ENCODE measurements around the gene PIAS1.

Gene PIAS1

DNA sequence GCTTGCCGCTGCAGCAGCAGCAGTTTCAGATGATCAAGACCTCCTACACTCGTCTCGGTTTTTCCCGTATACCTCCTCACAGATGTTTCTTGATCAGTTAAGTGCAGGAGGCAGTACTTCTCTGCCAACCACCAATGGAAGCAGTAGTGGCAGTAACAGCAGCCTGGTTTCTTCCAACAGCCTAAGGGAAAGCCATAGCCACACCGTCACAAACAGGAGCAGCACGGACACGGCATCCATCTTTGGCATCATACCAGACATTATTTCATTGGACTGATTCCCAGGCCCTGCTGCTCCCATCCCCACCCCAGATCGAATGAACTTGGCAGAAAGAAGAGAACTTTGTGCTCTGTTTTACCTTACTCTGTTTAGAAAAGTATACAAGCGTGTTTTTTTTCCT lies 133.4 kb downstream of the PIAS1 start:
- Histone ChIP-seq H3K36me3 (replicated peaks; ENCODE audit: low read depth, low read length) (peaks cover 63% of the 10 kb centered on the region), H3K4me1 (ENCODE audit: low read length) (peaks cover 47% of the 10 kb centered on the region), H3K9me3 (ENCODE audit: insufficient read depth, low read length) (no peaks in the 10 kb centered on the region), H3K9ac (ENCODE audit: low read length) (no peak overlapping the region), H3K79me2 (ENCODE audit: low read length) (no peaks in the 10 kb centered on the region; the same call in 1 of the 2 replicates), H4K20me1 (ENCODE audit: insufficient read depth, low read length) (no peaks in the 10 kb centered on the region), H3K27me3 (ENCODE audit: low read depth, low read length) (no peaks in the 10 kb centered on the region), H2AFZ (ENCODE audit: low read depth, low read length) (no peak overlapping the region), H3K4me2 (ENCODE audit: low read length) (no peak overlapping the region), H3K27ac (ENCODE audit: low read length) (peak overlapping the region; percentile 76; the same call in 1 of the 2 replicates), H3K4me3 (ENCODE audit: low read length) (no peak overlapping the region)
- no peak for TF ChIP-seq EZH2phosphoT487 (IDR thresholded peaks at IDR 0.05; ENCODE audit: low read depth)

DNA sequence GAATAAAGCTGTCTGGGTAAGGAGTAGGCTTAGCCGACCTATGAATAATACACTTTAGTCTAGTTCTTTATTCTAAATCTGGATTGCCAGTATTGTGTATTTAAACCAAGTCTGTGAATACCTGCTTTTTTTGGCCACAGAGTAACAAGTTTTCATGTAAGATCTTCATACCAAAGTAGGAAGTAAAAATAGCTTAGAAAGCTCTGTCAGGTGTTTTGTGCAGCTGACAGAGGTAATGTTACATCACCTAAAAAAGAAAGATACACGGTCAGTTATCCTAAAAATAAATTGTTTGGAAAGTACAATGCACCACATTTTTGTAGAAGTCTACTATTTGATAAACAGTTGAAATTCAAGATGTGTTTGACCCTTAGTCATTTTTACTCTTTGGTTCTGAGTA lies 134.5 kb downstream of the PIAS1 start:
- Histone ChIP-seq H3K27me3 (ENCODE audit: low read depth, low read length) (no peaks in the 10 kb centered on the region), H2AFZ (ENCODE audit: low read depth, low read length) (no peak overlapping the region), H3K4me1 (ENCODE audit: low read length) (peaks cover 48% of the 10 kb centered on the region), H3K9me3 (ENCODE audit: insufficient read depth, low read length) (no peaks in the 10 kb centered on the region), H3K9ac (ENCODE audit: low read length) (peak overlapping the region; percentile 29), H3K4me3 (ENCODE audit: low read length) (no peak overlapping the region), H3K79me2 (ENCODE audit: low read length) (no peaks in the 10 kb centered on the region; the same call in 1 of the 2 replicates), H3K36me3 (replicated peaks; ENCODE audit: low read depth, low read length) (peaks cover 67% of the 10 kb centered on the region), H4K20me1 (ENCODE audit: insufficient read depth, low read length) (no peaks in the 10 kb centered on the region), H3K4me2 (ENCODE audit: low read length) (peak overlapping the region; percentile 34), H3K27ac (ENCODE audit: low read length) (peak overlapping the region; percentile 76)
- no peak for TF ChIP-seq CTCF (IDR thresholded peaks at IDR 0.05; ENCODE audit: low read depth, low read length)
- TF ChIP-seq EZH2phosphoT487 (IDR thresholded peaks at IDR 0.05; ENCODE audit: low read depth): no peak

DNA sequence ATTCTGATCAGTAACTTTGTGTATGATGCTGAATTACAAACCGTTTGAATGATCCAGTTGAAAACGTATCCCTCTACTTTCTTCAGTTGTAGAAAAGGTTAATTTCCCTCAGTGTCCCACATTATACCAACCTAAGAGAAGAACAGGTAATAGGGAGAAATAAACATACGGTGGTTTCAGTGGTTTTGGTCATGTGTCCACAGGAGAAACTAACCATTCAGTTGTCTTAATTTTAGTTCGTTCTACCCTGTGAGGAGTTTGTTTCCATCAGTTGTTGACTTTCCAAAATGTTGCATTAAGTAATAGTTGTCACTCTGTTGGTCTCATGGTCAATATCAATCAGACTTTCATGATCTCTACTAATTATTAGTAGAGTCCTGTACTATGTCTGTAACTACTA lies 135.9 kb downstream of the PIAS1 start:
- Histone ChIP-seq H3K9ac (ENCODE audit: low read length) (no peak overlapping the region), H4K20me1 (ENCODE audit: insufficient read depth, low read length) (no peaks in the 10 kb centered on the region), H3K4me1 (ENCODE audit: low read length) (peaks cover 48% of the 10 kb centered on the region), H2AFZ (ENCODE audit: low read depth, low read length) (no peak overlapping the region), H3K27ac (ENCODE audit: low read length) (peak overlapping the region; percentile 76), H3K4me3 (ENCODE audit: low read length) (no peak overlapping the region), H3K27me3 (ENCODE audit: low read depth, low read length) (no peaks in the 10 kb centered on the region), H3K4me2 (ENCODE audit: low read length) (peak overlapping the region; percentile 34), H3K9me3 (ENCODE audit: insufficient read depth, low read length) (no peaks in the 10 kb centered on the region), H3K79me2 (ENCODE audit: low read length) (no peaks in the 10 kb centered on the region; the same call in 1 of the 2 replicates), H3K36me3 (replicated peaks; ENCODE audit: low read depth, low read length) (peaks cover 61% of the 10 kb centered on the region)
- TF ChIP-seq CTCF (IDR thresholded peaks at IDR 0.05; ENCODE audit: low read depth, low read length): no peak
- no peak for TF ChIP-seq EZH2phosphoT487 (IDR thresholded peaks at IDR 0.05; ENCODE audit: low read depth)

DNA sequence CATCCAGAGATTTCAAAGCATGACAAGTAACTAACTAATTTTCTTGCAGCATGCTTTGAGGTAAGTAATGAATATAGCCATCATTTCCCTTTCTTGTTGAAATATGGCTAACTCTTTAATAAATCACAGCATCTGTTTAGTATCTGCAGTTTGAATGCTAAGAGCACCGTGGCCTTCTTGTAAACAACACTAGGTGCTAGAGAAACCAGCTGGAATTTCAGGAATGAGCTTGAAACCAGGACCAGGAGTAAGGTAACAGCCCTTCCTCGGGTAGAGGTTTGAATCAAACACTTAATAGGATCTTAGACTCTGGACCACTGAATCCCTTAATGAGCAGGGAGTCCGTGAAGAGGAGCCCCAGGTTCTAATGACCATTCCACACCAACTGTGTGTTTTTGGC lies 137.4 kb downstream of the PIAS1 start:
- Histone ChIP-seq H2AFZ (ENCODE audit: low read depth, low read length) (no peak overlapping the region), H4K20me1 (ENCODE audit: insufficient read depth, low read length) (no peaks in the 10 kb centered on the region), H3K4me1 (ENCODE audit: low read length) (peaks cover 63% of the 10 kb centered on the region), H3K36me3 (replicated peaks; ENCODE audit: low read depth, low read length) (peaks cover 74% of the 10 kb centered on the region), H3K4me3 (ENCODE audit: low read length) (no peak overlapping the region), H3K9me3 (ENCODE audit: insufficient read depth, low read length) (no peaks in the 10 kb centered on the region), H3K79me2 (ENCODE audit: low read length) (no peaks in the 10 kb centered on the region; the same call in 1 of the 2 replicates), H3K4me2 (ENCODE audit: low read length) (peak overlapping the region; percentile 22), H3K27ac (ENCODE audit: low read length) (peak overlapping the region; percentile 40), H3K9ac (ENCODE audit: low read length) (0 out of 2 replicates have a peak overlapping the region, but pooled peaks have one; percentile 1), H3K27me3 (ENCODE audit: low read depth, low read length) (no peaks in the 10 kb centered on the region)
- TF ChIP-seq EZH2phosphoT487 (IDR thresholded peaks at IDR 0.05; ENCODE audit: low read depth) (no peak), CTCF (IDR thresholded peaks at IDR 0.05; ENCODE audit: low read depth, low read length) (no peak)
